Measurements from ENCODE around the gene BAZ2A.

The BAZ2A gene

DNA sequence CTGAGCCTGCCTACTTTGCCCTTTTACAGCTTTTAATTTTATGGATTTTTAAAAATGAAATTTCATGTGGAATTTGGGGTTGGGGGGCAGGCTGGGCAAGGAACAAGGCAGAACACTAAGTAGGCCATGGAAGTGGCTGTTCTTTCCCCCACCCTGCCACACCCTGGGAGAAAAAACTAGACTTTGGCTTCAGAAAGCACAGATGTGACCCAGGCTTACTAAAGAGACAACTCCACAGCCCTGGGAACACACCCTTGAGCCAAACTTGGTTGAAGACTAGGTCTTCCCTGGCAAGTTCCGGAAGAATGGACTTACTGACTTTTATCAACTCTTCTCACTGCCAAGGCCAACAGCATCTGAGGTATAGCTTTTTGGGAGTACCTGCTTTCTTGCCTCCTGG lies 40.3 kb downstream of the BAZ2A start:
- TF ChIP-seq, protein P1, sequence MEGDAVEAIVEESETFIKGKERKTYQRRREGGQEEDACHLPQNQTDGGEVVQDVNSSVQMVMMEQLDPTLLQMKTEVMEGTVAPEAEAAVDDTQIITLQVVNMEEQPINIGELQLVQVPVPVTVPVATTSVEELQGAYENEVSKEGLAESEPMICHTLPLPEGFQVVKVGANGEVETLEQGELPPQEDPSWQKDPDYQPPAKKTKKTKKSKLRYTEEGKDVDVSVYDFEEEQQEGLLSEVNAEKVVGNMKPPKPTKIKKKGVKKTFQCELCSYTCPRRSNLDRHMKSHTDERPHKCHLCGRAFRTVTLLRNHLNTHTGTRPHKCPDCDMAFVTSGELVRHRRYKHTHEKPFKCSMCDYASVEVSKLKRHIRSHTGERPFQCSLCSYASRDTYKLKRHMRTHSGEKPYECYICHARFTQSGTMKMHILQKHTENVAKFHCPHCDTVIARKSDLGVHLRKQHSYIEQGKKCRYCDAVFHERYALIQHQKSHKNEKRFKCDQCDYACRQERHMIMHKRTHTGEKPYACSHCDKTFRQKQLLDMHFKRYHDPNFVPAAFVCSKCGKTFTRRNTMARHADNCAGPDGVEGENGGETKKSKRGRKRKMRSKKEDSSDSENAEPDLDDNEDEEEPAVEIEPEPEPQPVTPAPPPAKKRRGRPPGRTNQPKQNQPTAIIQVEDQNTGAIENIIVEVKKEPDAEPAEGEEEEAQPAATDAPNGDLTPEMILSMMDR (IDR thresholded peaks at IDR 0.05): no peak

DNA sequence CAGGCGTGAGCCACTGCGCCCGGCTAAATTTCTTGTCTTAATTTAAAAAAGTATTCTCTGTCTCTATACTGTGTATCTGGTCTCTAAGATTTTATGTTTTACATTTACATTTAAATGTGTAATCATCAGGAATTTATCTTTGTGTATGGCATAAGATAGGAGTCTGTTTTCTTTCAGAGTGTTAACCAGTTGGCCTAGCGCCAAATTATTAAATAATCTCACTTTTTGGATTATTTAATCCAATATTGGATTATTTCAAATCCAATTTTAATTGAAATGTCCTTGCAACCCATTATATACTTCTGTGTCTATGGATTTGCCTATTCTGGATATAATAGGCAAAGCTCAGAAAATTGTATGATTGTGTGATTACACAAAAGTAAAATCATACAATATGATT lies 45.0 kb downstream of the BAZ2A start:
- TF ChIP-seq, protein P1 (IDR thresholded peaks at IDR 0.05): no peak

DNA sequence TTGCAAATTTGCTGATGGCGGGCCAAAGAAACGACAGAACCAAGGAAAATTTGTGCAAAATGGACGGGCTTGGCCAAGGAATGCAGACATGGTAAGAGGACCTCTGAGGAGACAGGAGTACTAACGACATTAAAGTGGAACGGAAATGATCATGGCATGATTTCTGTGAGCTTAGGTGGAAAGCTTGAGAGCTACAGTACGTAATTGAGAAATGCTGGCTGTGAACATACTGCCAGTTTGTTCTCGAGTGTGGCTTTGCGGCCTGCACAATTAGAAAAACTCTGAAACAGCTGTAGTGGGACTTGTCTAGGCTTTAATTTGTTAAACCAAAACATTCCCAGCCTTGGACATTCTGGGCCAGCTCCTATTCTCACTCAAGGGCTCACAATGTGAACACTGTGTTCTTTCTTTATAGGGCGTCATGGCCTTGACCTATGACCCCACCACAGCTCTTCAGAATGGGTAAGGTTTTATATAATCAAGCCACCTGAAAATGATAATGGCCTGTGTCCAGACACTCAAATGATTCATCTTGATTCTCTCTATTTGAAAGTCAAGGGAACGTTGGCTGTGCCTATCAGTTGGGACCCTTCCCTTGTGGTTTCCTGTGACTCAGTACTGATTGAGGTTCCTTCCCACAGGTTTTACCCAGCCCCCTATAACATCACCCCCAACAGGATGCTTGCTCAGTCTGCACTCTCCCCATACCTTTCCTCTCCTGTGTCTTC lies 48.5 kb downstream of the BAZ2A start:
- TF ChIP-seq, protein P1 (IDR thresholded peaks at IDR 0.05): no peak

DNA sequence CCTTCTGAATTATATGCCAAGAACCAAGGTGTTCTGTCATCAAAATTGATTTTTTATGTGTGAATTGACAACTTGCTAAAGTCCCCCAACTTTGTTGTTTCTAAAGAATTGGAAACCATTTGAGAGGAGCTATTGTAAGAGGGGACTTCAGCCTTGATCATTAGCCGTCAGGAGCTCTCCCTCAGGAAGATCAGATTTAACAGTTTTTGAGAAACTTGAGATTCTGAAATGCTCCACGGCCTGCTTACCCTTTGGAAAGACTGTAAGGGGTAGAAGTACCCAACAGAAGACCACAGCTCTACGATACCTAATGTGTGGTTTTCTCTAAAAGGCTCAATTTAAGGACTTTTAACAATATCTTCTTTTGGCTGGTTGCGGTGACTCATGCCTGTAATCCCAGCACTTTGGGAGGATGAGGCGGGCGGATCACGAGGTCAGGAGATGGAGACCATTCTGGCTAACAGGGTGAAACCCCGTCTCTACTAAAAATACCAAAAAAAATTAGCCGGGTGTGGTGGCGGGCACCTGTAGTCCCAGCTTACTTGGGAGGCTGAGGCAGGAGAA lies 51.1 kb downstream of the BAZ2A start:
- TF ChIP-seq, protein P1 (IDR thresholded peaks at IDR 0.05): no peak

DNA sequence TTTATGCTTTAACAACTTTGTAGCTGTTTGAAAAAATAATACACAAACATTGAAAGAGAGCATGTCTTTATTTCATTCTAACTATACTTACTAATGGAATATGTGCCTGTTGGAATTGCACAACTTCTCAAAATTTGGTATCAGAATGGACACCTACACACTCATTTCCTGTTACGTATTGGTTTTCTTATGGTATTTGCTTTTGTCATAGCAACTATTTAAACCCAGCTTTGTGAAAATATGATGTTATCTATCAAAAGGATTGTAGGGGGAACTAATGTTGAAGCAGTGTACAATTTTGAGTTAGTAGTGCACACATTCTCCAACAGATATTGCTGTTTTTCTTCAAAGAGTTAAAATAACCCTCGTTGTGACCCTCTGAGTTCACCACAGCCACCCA lies 55.9 kb downstream of the BAZ2A start:
- TF ChIP-seq, protein P1 (IDR thresholded peaks at IDR 0.05): no peak

DNA sequence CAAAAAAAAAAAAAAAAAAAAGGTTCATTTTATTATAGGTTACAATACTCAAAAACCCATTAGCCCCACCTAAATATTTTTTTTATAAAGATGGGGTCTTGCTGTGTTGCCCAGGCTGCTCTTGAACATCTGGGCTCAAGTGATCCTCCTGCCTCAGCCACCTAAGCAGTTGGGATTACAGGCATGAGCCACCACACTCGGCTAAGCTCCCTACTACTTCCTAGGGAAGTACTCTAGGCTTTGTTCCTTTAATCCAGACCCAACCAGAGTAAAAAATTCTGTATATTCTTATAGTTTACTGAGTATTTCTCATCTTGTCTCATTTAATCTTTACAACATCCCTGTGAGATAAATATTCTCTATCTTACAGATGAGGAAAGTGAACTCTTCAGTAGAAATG lies 57.8 kb downstream of the BAZ2A start:
- TF ChIP-seq, protein P1 (IDR thresholded peaks at IDR 0.05): no peak

DNA sequence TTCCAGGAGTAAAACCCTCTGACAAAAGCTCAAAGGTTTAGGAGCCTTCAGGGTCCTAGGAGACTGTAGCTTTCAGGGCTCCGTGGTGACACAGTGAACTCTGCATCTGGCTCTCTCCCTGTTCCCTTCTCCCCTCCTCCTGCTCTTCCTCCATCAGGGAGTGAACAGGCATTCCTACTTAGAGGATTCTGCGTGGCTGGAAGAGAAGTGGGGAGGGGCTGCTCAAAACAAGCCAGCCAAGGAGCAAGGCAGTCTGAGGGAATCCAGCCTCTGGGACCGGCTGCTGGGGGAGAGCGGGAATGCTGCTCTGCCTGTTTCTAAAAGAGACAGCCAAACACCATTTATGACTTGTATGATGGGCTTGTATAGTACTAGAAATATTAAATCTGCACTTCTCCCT lies 59.0 kb downstream of the BAZ2A start:
- TF ChIP-seq, protein P1 (IDR thresholded peaks at IDR 0.05): no peak

Measured in LNCAP (cell line).